GM12878 (cell line): Measurements from ENCODE around the gene DNMT3A. TPM values are rescaled to one million over a fixed set of nuclear protein-coding genes. Genes with fewer than 3 reads are reported as not detected.

Source experiments
- IRF4 ChIP-seq: IDR thresholded peaks from 2 replicates; pipeline ENCODE4 v1.6.1; 2011; ENCODE audit warnings: low read depth, low read length
- MTA3 ChIP-seq: IDR thresholded peaks from 2 replicates; pipeline ENCODE4 v1.6.1; 2012; ENCODE audit warnings: low read length, inconsistent platforms, borderline replicate concordance
- POU2F2 ChIP-seq: IDR thresholded peaks from 3 replicates; pipeline ENCODE4 v1.6.1; 2011; ENCODE audit warnings: low read depth, mild to moderate bottlenecking, low read length, borderline replicate concordance
- RAD21 ChIP-seq: IDR thresholded peaks from 2 replicates; pipeline ENCODE4 v1.6.1; 2011; ENCODE audit warnings: mild to moderate bottlenecking, low read depth, low read length, moderate library complexity; ENCODE audit not compliant: insufficient read depth
- SUZ12 ChIP-seq: fragments of 200-600 bp; sonication (generic); IDR thresholded peaks from one replicate; pipeline ENCODE4 v1.6.1; 2018; ENCODE audit warnings: antibody characterized with exemption, mild to moderate bottlenecking; ENCODE audit not compliant: unreplicated experiment
- TARDBP ChIP-seq: IDR thresholded peaks from 2 replicates; pipeline ENCODE4 v1.6.1; 2016; ENCODE audit warnings: borderline replicate concordance
- TBL1XR1 ChIP-seq: IDR thresholded peaks from 2 replicates; pipeline ENCODE4 v1.6.1; 2012; ENCODE audit warnings: low read depth, low read length, improper control_type of control experiment
- polyA plus RNA-seq, 11 experiments: library from polyadenylated mRNA; depleted of rRNA in 4 of 11; unstranded in 6 of 11; stranded (reverse) in 5 of 11; fragments of >200 nt; fragmentation: Nextera tagmentation in 4 of 11; fragmentation: Illumina TruSeq in 1 of 11; extraction: Ambion mirVana in 4 of 11; extraction: Trizol in 1 of 11; gene quantifications; 1 replicate in 1 of 11; 2 replicates in 10 of 11; pipeline versions ENCODE4 v1.2.1 to v1.2.3, GENCODE V29; 2011 to 2016; ENCODE audit warnings: inconsistent platforms in 2 of 11, missing spikeins in 2 of 11, low read depth in 1 of 11
- total RNA-seq, 4 experiments: library from RNA; depleted of rRNA in 3 of 4; stranded (reverse); fragments of >200 nt in 3 of 4; fragmentation: Illumina TruSeq in 1 of 4; extraction: Trizol in 1 of 4; gene quantifications; 2 replicates each; pipeline versions ENCODE4 v1.2.1 to v1.2.3, GENCODE V29; 2013 to 2021
- TF ChIP-seq, protein P1 (sequence below): fragments of 150-350 bp; IDR thresholded peaks from 2 replicates; pipeline ENCODE4 v1.6.1; 2016; ENCODE audit warnings: low read depth, low read length
- TF ChIP-seq, protein P2 (sequence below): fragments of 450-650 bp; IDR thresholded peaks from 2 replicates; pipeline ENCODE4 v1.6.1; 2017; ENCODE audit warnings: mild to moderate bottlenecking
- TF ChIP-seq, protein P3 (sequence below): fragments of 450-650 bp; IDR thresholded peaks from 2 replicates; pipeline ENCODE4 v1.6.1; 2018; ENCODE audit warnings: mild to moderate bottlenecking, low read depth, moderate library complexity; ENCODE audit not compliant: partially characterized antibody

The DNMT3A gene
- total and polyA plus RNA-seq, 10 of the 15 experiments (the other 5 are each of a cell fraction or from before 2014, with no cell fraction given), result 7.4 to 51.6 (median 17.4) TPM

DNA sequence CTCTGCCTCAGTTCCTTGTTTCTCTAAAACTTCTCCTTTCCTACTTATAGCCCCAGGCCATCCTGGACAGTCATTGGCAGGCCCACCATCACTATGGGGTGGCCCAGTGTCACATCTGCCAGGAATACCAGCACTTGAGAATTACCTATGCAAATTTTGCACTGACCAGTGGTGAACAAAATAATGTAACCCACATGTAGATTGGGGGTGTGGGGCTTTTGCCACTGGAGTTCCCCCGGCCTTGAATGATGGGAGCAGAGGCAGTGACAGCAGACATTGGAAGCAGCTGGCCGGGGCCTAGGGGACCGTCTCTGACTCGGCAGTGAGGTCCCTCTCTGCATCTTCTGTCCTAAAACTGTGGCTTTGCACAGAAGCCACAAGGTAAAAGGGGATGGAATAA is 24.9 kb upstream of the DNMT3A start (continued):
- TF ChIP-seq, protein P1, sequence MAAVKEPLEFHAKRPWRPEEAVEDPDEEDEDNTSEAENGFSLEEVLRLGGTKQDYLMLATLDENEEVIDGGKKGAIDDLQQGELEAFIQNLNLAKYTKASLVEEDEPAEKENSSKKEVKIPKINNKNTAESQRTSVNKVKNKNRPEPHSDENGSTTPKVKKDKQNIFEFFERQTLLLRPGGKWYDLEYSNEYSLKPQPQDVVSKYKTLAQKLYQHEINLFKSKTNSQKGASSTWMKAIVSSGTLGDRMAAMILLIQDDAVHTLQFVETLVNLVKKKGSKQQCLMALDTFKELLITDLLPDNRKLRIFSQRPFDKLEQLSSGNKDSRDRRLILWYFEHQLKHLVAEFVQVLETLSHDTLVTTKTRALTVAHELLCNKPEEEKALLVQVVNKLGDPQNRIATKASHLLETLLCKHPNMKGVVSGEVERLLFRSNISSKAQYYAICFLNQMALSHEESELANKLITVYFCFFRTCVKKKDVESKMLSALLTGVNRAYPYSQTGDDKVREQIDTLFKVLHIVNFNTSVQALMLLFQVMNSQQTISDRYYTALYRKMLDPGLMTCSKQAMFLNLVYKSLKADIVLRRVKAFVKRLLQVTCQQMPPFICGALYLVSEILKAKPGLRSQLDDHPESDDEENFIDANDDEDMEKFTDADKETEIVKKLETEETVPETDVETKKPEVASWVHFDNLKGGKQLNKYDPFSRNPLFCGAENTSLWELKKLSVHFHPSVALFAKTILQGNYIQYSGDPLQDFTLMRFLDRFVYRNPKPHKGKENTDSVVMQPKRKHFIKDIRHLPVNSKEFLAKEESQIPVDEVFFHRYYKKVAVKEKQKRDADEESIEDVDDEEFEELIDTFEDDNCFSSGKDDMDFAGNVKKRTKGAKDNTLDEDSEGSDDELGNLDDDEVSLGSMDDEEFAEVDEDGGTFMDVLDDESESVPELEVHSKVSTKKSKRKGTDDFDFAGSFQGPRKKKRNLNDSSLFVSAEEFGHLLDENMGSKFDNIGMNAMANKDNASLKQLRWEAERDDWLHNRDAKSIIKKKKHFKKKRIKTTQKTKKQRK, result no peak
- TF ChIP-seq, protein P2, sequence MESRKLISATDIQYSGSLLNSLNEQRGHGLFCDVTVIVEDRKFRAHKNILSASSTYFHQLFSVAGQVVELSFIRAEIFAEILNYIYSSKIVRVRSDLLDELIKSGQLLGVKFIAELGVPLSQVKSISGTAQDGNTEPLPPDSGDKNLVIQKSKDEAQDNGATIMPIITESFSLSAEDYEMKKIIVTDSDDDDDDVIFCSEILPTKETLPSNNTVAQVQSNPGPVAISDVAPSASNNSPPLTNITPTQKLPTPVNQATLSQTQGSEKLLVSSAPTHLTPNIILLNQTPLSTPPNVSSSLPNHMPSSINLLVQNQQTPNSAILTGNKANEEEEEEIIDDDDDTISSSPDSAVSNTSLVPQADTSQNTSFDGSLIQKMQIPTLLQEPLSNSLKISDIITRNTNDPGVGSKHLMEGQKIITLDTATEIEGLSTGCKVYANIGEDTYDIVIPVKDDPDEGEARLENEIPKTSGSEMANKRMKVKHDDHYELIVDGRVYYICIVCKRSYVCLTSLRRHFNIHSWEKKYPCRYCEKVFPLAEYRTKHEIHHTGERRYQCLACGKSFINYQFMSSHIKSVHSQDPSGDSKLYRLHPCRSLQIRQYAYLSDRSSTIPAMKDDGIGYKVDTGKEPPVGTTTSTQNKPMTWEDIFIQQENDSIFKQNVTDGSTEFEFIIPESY, result no peak
- TF ChIP-seq IRF4 (no peak), MTA3 (no peak), SUZ12 (no peak), POU2F2 (peak; percentile 80; the same call in 2 of the 3 replicates), RAD21 (no peak), TARDBP (no peak), TBL1XR1 (no peak)
- TF ChIP-seq, protein P3, sequence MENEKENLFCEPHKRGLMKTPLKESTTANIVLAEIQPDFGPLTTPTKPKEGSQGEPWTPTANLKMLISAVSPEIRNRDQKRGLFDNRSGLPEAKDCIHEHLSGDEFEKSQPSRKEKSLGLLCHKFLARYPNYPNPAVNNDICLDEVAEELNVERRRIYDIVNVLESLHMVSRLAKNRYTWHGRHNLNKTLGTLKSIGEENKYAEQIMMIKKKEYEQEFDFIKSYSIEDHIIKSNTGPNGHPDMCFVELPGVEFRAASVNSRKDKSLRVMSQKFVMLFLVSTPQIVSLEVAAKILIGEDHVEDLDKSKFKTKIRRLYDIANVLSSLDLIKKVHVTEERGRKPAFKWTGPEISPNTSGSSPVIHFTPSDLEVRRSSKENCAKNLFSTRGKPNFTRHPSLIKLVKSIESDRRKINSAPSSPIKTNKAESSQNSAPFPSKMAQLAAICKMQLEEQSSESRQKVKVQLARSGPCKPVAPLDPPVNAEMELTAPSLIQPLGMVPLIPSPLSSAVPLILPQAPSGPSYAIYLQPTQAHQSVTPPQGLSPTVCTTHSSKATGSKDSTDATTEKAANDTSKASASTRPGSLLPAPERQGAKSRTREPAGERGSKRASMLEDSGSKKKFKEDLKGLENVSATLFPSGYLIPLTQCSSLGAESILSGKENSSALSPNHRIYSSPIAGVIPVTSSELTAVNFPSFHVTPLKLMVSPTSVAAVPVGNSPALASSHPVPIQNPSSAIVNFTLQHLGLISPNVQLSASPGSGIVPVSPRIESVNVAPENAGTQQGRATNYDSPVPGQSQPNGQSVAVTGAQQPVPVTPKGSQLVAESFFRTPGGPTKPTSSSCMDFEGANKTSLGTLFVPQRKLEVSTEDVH, result no peak
